Endodermal cell (in vitro differentiated cells): Measurements from ENCODE around the gene CTPS1. TPM values are rescaled to one million over a fixed set of nuclear protein-coding genes. Genes with fewer than 3 reads are reported as not detected.

Experiments
- DNase-seq: peaks from one replicate; pipeline ENCODE4 v3.0.0-alpha.2; 2017
- H3K27ac ChIP-seq: 2 replicates; pipeline ENCODE4 v1.5.1; 2013; ENCODE audit warnings: mild to moderate bottlenecking, low read depth, low read length, moderate library complexity
- H3K27me3 ChIP-seq: 2 replicates; pipeline ENCODE4 v1.6.1; 2013; ENCODE audit warnings: mild to moderate bottlenecking, low read length, moderate library complexity; ENCODE audit not compliant: insufficient read depth, control insufficient read depth, poor library complexity, severe bottlenecking
- H3K36me3 ChIP-seq: 2 replicates; pipeline ENCODE4 v1.7.0; 2013; ENCODE audit warnings: mild to moderate bottlenecking, low read length, moderate library complexity; ENCODE audit not compliant: control insufficient read depth, insufficient read depth
- H3K4me1 ChIP-seq: one replicate; pipeline ENCODE4 v1.7.0; 2013; ENCODE audit warnings: low read length; ENCODE audit not compliant: control insufficient read depth, insufficient read depth
- H3K4me3 ChIP-seq: 2 replicates; pipeline ENCODE4 v1.5.1; 2013; ENCODE audit warnings: mild to moderate bottlenecking, low read length, moderate library complexity
- H3K9ac ChIP-seq: 2 replicates; pipeline ENCODE4 v1.6.1; 2013; ENCODE audit warnings: mild to moderate bottlenecking, low read length, moderate library complexity; ENCODE audit not compliant: poor library complexity, severe bottlenecking; ENCODE audit errors: extremely low read depth
- H3K9me3 ChIP-seq: 2 replicates; pipeline ENCODE4 v1.6.1; 2013; ENCODE audit warnings: mild to moderate bottlenecking, low read length, moderate library complexity; ENCODE audit not compliant: control insufficient read depth
- H3K27ac Mint-ChIP-seq: 2 replicates; pipeline ENCODE4 v1.8.0; 2020; ENCODE audit warnings: mixed read lengths
- H3K27me3 Mint-ChIP-seq: 2 replicates; pipeline ENCODE4 v1.8.0; 2021; ENCODE audit warnings: mild to moderate bottlenecking, mixed read lengths; ENCODE audit not compliant: insufficient read depth
- H3K36me3 Mint-ChIP-seq: 2 replicates; pipeline ENCODE4 v1.8.0; 2020; ENCODE audit warnings: low read depth, mixed read lengths
- H3K4me1 Mint-ChIP-seq: 2 replicates; pipeline ENCODE4 v1.8.0; 2020; ENCODE audit warnings: mixed read lengths
- H3K4me3 Mint-ChIP-seq: 2 replicates; pipeline ENCODE4 v1.8.0; 2020; ENCODE audit warnings: mild to moderate bottlenecking, moderate library complexity, mixed read lengths
- H3K9me3 Mint-ChIP-seq: 2 replicates; pipeline ENCODE4 v1.8.0; 2020; ENCODE audit warnings: mild to moderate bottlenecking, mixed read lengths
- CTCF ChIP-seq: fragments of 200-600 bp; sonication (generic); conservative IDR thresholded peaks from 2 replicates; pipeline ENCODE4 v1.5.0; 2021; ENCODE audit warnings: antibody characterized with exemption, mild to moderate bottlenecking
- WGBS, 2 experiments: methylation state at CpG; one replicate each; pipeline versions ENCODE4 v1.1.5 to v1.1.7; 2013; ENCODE audit warnings: missing lambda C conversion rate in 2 of 2, mixed read lengths in 1 of 2; ENCODE audit not compliant: insufficient coverage in 1 of 2, insufficient read length in 1 of 2; 5-methylcytosine and 5-hydroxymethylcytosine counted together
- total RNA-seq, 2 donors: library from RNA; stranded (reverse); fragmentation: NEBNext Ultra II Directional in 1 of 2; extraction: Animal tissue kit (Norgen Biotek cat#: 25700) in 1 of 2; gene quantifications; 2 replicates in 1 of 2; 3 replicates in 1 of 2; pipeline ENCODE4 v1.2.1, GENCODE V29; 2021

The CTPS1 gene
- total RNA-seq, 2 donors from 2014 or later: 79.9 to 84.0 TPM

GRCh38 chr1:41022424-41022823 is 42.9 kb downstream of the CTPS1 start:
- peaks cover 10% of the 10 kb centered on the region for H3K36me3 ChIP-seq
- H3K27me3 ChIP-seq: no peaks in the 10 kb centered on the region
- no peak overlapping the region for H3K4me3 ChIP-seq
- Mint-ChIP-seq H3K27ac (no peak overlapping the region), H3K4me3 (no peak overlapping the region), H3K9me3 (no peaks in the 10 kb centered on the region), H3K36me3 (peaks cover 15% of the 10 kb centered on the region), H3K27me3 (peaks cover 2% of the 10 kb centered on the region), H3K4me1 (no peaks in the 10 kb centered on the region)
- H3K4me1 ChIP-seq: no peaks in the 10 kb centered on the region
- DNase-seq: no peak
- no peak for TF ChIP-seq CTCF
- no peak overlapping the region for H3K27ac ChIP-seq
- H3K9me3 ChIP-seq: no peaks in the 10 kb centered on the region
- 89 to 96% methylated on average over 6 to 10 of the region's 10 CpGs for WGBS, 2 experiments
- no peak overlapping the region for H3K9ac ChIP-seq

- no peak overlapping the region for H3K4me3 Mint-ChIP-seq
- H3K36me3 ChIP-seq: peaks cover 4% of the 10 kb centered on the region
- no peaks in the 10 kb centered on the region for H3K9me3 ChIP-seq
- no peaks in the 10 kb centered on the region for H3K4me1 ChIP-seq
- H3K9me3 Mint-ChIP-seq: no peaks in the 10 kb centered on the region
- TF ChIP-seq CTCF: peak; percentile 59
- H3K27me3 Mint-ChIP-seq: peaks cover 2% of the 10 kb centered on the region
- peak overlapping the region; percentile 8 for H3K27ac Mint-ChIP-seq
- H3K9ac ChIP-seq: no peak overlapping the region
- no peak overlapping the region for H3K4me3 ChIP-seq
- no peaks in the 10 kb centered on the region for H3K27me3 ChIP-seq
- DNase-seq: peak; percentile 52
- WGBS, 2 experiments: 90 to 93% methylated on average over 3 to 5 of the region's 5 CpGs
- peaks cover 18% of the 10 kb centered on the region for H3K36me3 Mint-ChIP-seq
- no peak overlapping the region for H3K27ac ChIP-seq
- H3K4me1 Mint-ChIP-seq: no peaks in the 10 kb centered on the region
Measured at GRCh38 chr1:41023279-41023990, 43.9 kb downstream of the CTPS1 start.

DNA sequence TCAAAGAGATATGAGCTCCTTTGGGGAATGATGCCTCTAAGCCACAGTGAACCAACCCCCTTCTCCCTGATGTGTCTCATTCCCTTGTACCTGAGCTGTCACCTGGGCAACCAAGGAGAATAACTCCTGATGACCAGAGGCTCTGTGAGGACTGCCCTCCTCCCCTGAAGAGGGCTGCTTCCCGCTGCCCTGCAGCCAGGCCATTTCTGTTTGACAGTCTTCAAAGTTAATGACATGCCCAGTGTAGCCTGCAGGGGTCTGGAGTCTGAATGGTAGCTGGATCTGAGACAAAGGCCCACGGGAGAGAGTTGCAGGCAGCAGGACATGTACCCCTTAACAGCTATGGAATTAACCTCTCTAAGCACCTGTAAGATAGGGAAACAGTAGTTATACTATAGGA is 45.5 kb downstream of the CTPS1 start:
- Mint-ChIP-seq H3K4me3 (no peak overlapping the region), H3K9me3 (no peaks in the 10 kb centered on the region), H3K36me3 (peaks cover 16% of the 10 kb centered on the region), H3K4me1 (no peaks in the 10 kb centered on the region), H3K27me3 (peaks cover 2% of the 10 kb centered on the region), H3K27ac (no peak overlapping the region)
- 60 to 80% methylated on average over 1 to 2 of the region's 2 CpGs for WGBS, 2 experiments
- no peak overlapping the region for H3K9ac ChIP-seq
- peak; percentile 48 for TF ChIP-seq CTCF
- no peaks in the 10 kb centered on the region for H3K4me1 ChIP-seq
- H3K27ac ChIP-seq: no peak overlapping the region
- peak; percentile 63 for DNase-seq
- no peaks in the 10 kb centered on the region for H3K9me3 ChIP-seq
- H3K27me3 ChIP-seq: no peaks in the 10 kb centered on the region
- H3K36me3 ChIP-seq: peaks cover 6% of the 10 kb centered on the region
- H3K4me3 ChIP-seq: no peak overlapping the region
